Measurements from ENCODE around the gene SUPT6H.

Gene SUPT6H

GRCh38 chr17:28710861-28711722 lies 49.1 kb downstream of the SUPT6H start (continued):
- no peak for TF ChIP-seq ZNF132 (tag by site-specific recombination; IDR thresholded peaks at IDR 0.05; ENCODE audit: borderline replicate concordance)
- peak; percentile 48; the same call in 1 of the 2 replicates for TF ChIP-seq EGR2 (tag by site-specific recombination; IDR thresholded peaks at IDR 0.05; ENCODE audit: low read depth)
- TF ChIP-seq KLF10 (tag by site-specific recombination; IDR thresholded peaks at IDR 0.05): peak; percentile 99
- peak; percentile 69 for TF ChIP-seq ZFP37 (tag by site-specific recombination; IDR thresholded peaks at IDR 0.05)
- no peak for TF ChIP-seq ZNF488 (tag by site-specific recombination; IDR thresholded peaks at IDR 0.05)
- no peak for TF ChIP-seq ZBTB21 (tag by site-specific recombination; IDR thresholded peaks at IDR 0.05)
- TF ChIP-seq ZSCAN23 (tag by site-specific recombination; IDR thresholded peaks at IDR 0.05): peak; percentile 27; the same call in 1 of the 2 replicates
- TF ChIP-seq HOXA7 (CRISPR knock-in tag; IDR thresholded peaks at IDR 0.05; ENCODE audit: borderline replicate concordance): no peak
- TF ChIP-seq ZNF621 (tag by site-specific recombination; IDR thresholded peaks at IDR 0.05): no peak
- TF ChIP-seq ZBTB11 (tag by site-specific recombination; conservative IDR thresholded peaks at IDR 0.05; ENCODE audit: low read depth): peak; percentile 34; the same call in 1 of the 2 replicates
- TF ChIP-seq OSR2 (tag by site-specific recombination; IDR thresholded peaks at IDR 0.05): no peak
- no peak for TF ChIP-seq ZBTB6 (tag by site-specific recombination; IDR thresholded peaks at IDR 0.05)
- TF ChIP-seq ZFP69B (tag by site-specific recombination; IDR thresholded peaks at IDR 0.05): peak; percentile 55
- peak; percentile 60; the same call in 1 of the 2 replicates for TF ChIP-seq ZBTB20 (tag by site-specific recombination; IDR thresholded peaks at IDR 0.05)
- peak; percentile 95 for TF ChIP-seq ZNF561 (tag by site-specific recombination; IDR thresholded peaks at IDR 0.05; ENCODE audit: borderline replicate concordance)
- TF ChIP-seq ZNF2 (tag by site-specific recombination; IDR thresholded peaks at IDR 0.05): 0 out of 2 replicates have a peak, but pooled peaks have one; percentile 30
- peak; percentile 54; the same call in 1 of the 2 replicates for TF ChIP-seq INSM2 (tag by site-specific recombination; IDR thresholded peaks at IDR 0.05)

- peak; percentile 88 for TF ChIP-seq ZNF146 (tag by site-specific recombination; IDR thresholded peaks at IDR 0.05)
- 0 out of 2 replicates have a peak, but pooled peaks have one; percentile 58 for TF ChIP-seq HOXC10 (CRISPR knock-in tag; IDR thresholded peaks at IDR 0.05)
- no peak for TF ChIP-seq ZNF677 (tag by site-specific recombination; IDR thresholded peaks at IDR 0.05)
- Histone ChIP-seq H3K9me3 (ENCODE audit: control insufficient read depth, insufficient read depth, low read depth, low read length) (no peaks in the 10 kb centered on the region), H3K27ac (ENCODE audit: extremely low read depth, low read depth, low read length) (peak within 1 kb of the TSS; percentile 89), H3K36me3 (ENCODE audit: control insufficient read depth in 2 of 2, insufficient read depth in 1 of 2, low read length in 2 of 2) (peaks cover 10 to 39% of the 10 kb centered on the region in 2 experiments; a peak in 2 of 3 replicates), H3K4me3 (ENCODE audit: low read depth, low read length) (peak within 1 kb of the TSS; percentile 51), H3K4me1 (ENCODE audit: control insufficient read depth, insufficient read depth, low read length) (peaks cover 3% of the 10 kb centered on the region)
- CTCF ChIA-PET: interaction anchor here (1.0 to 2.8 kb wide), 5 partner anchors 9 to 406 kb away, joined by 4 to 19 read pairs (median 6); partner anchors contain the start of genes NEK8 and TLCD1
- POLR2A ChIA-PET: interaction anchor here (0.6 to 10.5 kb wide), 19 partner anchors 9 to 240 kb away, joined by 3 to 190 read pairs (median 6); partner anchors contain the start of genes BLTP2, NEK8, PHF12 and PIGS
These were observed 49.7 kb downstream of the SUPT6H start, which contains the start of gene PROCA1 for GRCh38 chr17:28711723-28712031. TSS of gene PROCA1 (minus strand) at chr17:28711888. CDS start at chr17:28711660, 228 bp downstream.
